Subcutaneous adipose tissue (tissue), 4 donors: Measurements from ENCODE around the gene TYMS. TPM values are rescaled to one million over a fixed set of nuclear protein-coding genes. Genes with fewer than 3 reads are reported as not detected.

Source experiments
- total RNA-seq, 4 donors: library from RNA; depleted of rRNA; stranded (reverse); fragments of >200 nt; gene quantifications; one replicate each; pipeline ENCODE4 v1.1.0, GENCODE V29; 2016
- TF ChIP-seq, protein P1 (sequence below): fragments of 450-650 bp; IDR thresholded peaks from one replicate; pipeline ENCODE4 v1.5.1; 2016; ENCODE audit warnings: low read depth, mild to moderate bottlenecking, control low read depth, antibody characterized with exemption, moderate library complexity

The TYMS gene
- total RNA-seq, 4 donors from 2014 or later: 3.3 to 10.2 (median 4.3) TPM; not detected in 1

DNA sequence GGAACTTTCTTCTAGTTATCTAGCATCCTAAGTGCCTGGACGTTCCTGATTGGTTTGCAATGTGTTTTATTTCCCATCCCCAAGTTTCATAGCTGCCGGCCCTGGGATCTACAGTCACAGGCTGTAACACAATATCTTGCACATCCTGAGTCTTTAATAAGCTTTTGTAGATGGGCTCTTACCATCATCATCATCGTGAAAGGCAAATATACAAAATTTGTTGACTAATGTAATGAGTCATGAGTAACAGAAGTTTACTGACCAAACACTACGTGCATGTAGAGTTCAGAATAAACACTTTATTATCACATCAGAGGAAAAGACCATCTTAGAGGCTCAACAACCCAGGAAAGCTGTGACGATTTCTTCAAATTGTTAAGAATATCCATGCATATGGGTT lies 8.1 kb upstream of the TYMS start:
- TF ChIP-seq, protein P1, sequence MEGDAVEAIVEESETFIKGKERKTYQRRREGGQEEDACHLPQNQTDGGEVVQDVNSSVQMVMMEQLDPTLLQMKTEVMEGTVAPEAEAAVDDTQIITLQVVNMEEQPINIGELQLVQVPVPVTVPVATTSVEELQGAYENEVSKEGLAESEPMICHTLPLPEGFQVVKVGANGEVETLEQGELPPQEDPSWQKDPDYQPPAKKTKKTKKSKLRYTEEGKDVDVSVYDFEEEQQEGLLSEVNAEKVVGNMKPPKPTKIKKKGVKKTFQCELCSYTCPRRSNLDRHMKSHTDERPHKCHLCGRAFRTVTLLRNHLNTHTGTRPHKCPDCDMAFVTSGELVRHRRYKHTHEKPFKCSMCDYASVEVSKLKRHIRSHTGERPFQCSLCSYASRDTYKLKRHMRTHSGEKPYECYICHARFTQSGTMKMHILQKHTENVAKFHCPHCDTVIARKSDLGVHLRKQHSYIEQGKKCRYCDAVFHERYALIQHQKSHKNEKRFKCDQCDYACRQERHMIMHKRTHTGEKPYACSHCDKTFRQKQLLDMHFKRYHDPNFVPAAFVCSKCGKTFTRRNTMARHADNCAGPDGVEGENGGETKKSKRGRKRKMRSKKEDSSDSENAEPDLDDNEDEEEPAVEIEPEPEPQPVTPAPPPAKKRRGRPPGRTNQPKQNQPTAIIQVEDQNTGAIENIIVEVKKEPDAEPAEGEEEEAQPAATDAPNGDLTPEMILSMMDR: no peak

DNA sequence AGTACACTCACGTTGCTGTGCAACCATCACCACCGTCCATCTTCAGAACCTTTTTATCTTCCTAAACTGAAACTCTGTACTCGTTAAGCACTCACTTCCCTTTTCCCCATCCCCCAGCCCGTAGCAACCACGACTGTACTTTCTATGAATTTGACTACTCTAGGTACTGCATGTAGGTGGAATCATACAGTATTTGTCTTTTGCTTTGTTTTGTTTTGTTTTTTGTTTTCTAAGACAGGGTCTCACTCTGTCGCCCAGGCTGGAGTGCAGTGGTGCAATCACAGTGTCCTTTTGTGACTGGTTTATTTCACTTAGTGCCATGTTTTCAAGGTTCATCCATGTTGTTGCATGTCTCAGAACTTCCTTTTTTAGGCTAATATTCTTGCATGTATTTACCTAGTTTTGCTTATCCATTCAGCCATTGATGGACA lies 7.0 kb upstream of the TYMS start:
- TF ChIP-seq, protein P1: no peak

DNA sequence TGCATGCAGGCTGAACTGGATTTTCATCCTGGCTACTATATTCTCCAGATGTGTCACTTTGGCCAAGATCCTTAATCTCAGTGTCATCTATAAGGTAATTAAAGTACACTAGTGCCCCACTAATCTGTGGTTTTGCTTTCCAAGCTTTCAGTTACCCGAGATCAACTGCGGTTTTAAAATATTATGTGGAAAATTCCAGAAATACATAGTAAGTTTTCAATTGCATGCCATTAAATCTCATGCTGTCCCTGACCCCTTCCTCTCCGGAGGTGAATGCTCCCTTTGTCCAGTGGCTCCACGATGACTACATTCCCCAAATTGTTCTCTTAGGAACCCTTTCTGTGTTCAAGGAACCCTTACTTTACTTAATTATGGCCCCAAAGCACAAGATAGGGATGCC lies 5.3 kb upstream of the TYMS start:
- TF ChIP-seq, protein P1: no peak

DNA sequence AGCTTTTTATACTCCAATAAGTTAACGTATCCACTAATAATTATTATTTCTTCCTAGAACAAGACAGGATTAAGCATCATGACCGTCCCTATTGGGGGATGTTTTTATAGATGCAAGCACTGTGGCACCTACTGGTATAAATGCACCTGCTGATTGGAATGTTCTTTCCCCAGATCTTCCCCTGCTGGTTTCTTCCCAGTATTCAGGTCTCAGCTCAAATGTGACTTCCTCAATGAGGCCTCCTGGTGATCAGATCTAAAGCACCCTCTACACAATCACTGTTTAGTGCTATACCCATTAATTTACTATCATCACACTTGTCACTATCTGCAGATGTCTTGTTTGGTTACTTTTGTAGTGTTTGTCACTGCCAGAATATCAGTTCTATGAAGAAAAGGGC lies 3.9 kb upstream of the TYMS start:
- TF ChIP-seq, protein P1: no peak

DNA sequence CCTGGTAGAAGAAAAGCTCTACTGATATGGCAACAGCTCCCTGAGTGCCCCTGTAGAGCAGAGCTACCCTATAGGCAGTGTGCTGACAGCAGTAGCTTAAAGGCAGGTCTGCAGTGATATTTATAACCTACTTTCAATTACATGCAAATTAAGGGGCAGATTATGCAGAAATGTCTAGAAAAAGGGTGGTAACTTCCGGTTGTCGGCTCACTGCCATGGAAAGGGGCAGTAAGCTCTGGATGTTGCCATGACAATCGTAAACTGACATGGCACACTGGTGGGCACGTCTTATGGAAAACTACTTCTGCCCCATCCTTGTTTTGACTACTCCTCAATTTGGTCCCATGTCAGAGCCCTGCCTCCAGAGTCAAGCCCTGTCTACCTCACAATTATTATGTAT lies 2.9 kb upstream of the TYMS start:
- TF ChIP-seq, protein P1: no peak

DNA sequence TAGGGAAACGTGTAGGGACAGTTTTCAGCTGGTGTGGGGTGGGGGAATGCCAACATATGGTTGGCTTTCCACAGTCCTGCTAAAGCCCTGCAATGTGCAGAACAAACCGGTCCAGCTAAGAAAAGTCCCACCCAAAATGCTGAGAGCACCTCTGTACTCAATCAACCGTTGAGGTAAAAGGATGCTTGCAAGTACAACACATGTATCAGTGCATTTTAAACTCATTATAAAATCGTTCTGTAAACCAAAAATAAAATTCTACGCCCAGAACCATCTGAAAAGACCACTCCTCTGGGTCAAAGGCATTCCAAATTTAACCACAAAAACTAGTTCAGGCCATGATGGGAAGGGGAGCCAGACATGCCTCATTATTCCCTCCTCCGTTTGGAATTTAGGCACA lies 2.0 kb upstream of the TYMS start:
- TF ChIP-seq, protein P1: no peak

DNA sequence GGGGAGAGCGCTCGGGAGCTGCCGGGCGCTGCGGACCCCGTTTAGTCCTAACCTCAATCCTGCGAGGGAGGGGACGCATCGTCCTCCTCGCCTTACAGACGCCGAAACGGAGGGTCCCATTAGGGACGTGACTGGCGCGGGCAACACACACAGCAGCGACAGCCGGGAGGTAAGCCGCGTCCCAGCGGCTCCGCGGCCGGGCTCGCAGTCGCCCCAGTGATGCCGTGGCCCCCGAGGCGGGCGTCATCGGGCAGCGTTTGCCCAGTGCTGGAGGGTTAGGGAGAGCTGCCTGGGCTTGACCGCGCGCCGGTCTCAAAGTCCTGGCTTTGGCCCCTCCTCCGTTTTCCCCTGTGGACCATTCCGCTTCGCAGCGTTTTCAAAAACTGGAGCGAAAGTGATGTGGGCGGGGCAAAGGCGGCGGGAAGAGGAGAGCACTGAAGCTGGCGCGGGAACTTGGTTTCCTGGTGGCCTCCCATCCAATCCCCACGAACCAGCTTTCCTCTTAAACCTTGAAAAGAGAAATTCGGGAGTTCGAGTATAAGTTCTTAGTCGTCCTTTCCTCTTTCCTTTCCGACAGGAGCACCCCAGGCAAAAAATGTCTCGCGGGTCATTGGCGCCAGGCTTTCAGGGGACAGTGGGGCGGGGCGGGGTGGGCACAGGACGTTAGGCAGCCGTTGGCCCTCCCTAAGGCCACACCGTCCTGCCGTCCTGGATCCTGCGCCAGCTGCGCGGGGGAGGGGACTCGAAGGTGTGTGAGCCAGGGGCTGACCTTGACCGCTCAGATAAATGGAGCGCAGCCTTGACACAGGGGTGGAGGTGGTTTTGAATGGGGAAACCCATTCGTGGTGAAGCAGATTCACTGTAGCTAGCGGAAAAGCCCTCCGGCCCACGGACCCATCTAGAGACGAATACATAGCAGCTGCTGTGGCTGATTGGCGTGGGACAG lies 821 bp downstream of the TYMS start:
- TF ChIP-seq, protein P1: no peak
